Immature natural killer cell (primary cell): ENCODE data around the gene NDNF. TPM values are rescaled to one million over a fixed set of nuclear protein-coding genes. Genes with fewer than 3 reads are reported as not detected.

Experiments used
- DNase-seq, 3 donors: peaks; one replicate each; pipeline ENCODE4 v3.0.0; 2022; ENCODE audit warnings: mixed read lengths in 1 of 3
- H3K27ac Mint-ChIP-seq, 6 donors: one replicate each; pipeline ENCODE4 v1.8.0; 2020; ENCODE audit warnings: mixed read lengths in 6 of 6, mild to moderate bottlenecking in 5 of 6, inconsistent platforms in 4 of 6, moderate library complexity in 3 of 6
- H3K27me3 Mint-ChIP-seq, 3 donors: one replicate each; pipeline ENCODE4 v1.8.0; 2020 to 2021; ENCODE audit warnings: low read depth in 3 of 3, mild to moderate bottlenecking in 3 of 3, mixed read lengths in 3 of 3, moderate library complexity in 3 of 3, inconsistent platforms in 1 of 3
- H3K36me3 Mint-ChIP-seq, 3 donors: one replicate each; pipeline ENCODE4 v1.8.0; 2020; ENCODE audit warnings: mixed read lengths in 3 of 3, inconsistent platforms in 2 of 3, mild to moderate bottlenecking in 2 of 3
- H3K4me1 Mint-ChIP-seq, 2 donors: one replicate each; pipeline ENCODE4 v1.8.0; 2020; ENCODE audit warnings: inconsistent platforms in 2 of 2, mild to moderate bottlenecking in 2 of 2, mixed read lengths in 2 of 2, moderate library complexity in 1 of 2
- H3K4me3 Mint-ChIP-seq, 5 donors: one replicate each; pipeline ENCODE4 v1.8.0; 2020; ENCODE audit warnings: mild to moderate bottlenecking in 5 of 5, mixed read lengths in 5 of 5, inconsistent platforms in 3 of 5, moderate library complexity in 3 of 5
- H3K9me3 Mint-ChIP-seq, 6 donors: one replicate each; pipeline ENCODE4 v1.8.0; 2020; ENCODE audit warnings: mild to moderate bottlenecking in 6 of 6, mixed read lengths in 6 of 6, inconsistent platforms in 4 of 6, moderate library complexity in 3 of 6
- polyA plus RNA-seq, 3 donors: library from polyadenylated mRNA; unstranded; fragments of 300-500 nt; fragmentation: Illumina TruSeq; gene quantifications; one replicate each; pipeline ENCODE4 v1.2.3, GENCODE V29; 2021

Gene NDNF
- polyA plus RNA-seq, 3 donors from 2014 or later: not detected

DNA sequence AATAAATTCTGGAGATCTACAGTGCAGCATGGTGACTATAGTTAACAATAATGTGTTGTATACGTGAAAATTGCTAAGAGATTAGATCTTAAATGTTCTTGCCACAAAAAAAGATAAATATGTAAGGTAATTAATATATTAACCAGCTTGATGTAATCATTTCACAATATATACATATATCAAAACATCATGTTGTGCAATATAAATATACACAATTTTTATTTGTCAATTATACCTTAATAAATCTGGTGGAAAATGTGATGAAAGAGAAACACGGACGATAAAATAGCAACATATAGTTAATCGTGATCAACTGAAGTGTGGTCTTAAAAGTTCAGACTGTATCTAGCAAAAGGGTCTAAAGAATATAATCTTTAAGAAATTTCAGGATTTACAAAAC lies 16.5 kb upstream of the NDNF start:
- H3K9me3 Mint-ChIP-seq: peaks cover 0 to 5% (median 0%) of the 10 kb centered on the region in 6 donors
- H3K4me3 Mint-ChIP-seq: no peak overlapping the region
- peaks cover 0 to 2% (median 0%) of the 10 kb centered on the region in 3 donors for H3K27me3 Mint-ChIP-seq
- no peaks in the 10 kb centered on the region for H3K36me3 Mint-ChIP-seq
- H3K4me1 Mint-ChIP-seq: peaks cover 6 to 9% of the 10 kb centered on the region in 2 donors
- no peak for DNase-seq
- no peak overlapping the region for H3K27ac Mint-ChIP-seq

DNA sequence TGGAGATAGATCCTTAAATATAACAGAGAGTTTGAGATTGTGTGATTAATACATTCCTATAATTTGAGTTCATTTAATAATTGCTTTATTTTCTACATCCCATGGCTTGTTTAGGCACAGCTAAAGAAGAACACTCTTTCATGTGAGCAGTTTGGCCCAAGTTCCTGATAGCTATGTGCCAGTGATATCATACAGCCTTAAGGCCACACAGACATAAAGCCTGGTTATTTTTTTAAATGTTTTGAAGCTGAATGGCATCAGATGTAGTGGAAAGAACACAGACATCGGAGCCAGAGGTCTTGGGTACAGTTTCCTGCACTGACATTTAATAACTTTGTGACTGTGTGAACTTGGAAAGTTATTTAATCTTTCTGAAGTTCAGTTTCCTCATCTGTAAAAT lies 7.0 kb upstream of the NDNF start:
- Mint-ChIP-seq H3K4me3 (no peak overlapping the region), H3K36me3 (no peaks in the 10 kb centered on the region), H3K4me1 (no peaks in the 10 kb centered on the region), H3K9me3 (no peaks in the 10 kb centered on the region), H3K27ac (no peak overlapping the region), H3K27me3 (peaks cover 5 to 13% (median 11%) of the 10 kb centered on the region in 3 donors)
- DNase-seq: no peak

DNA sequence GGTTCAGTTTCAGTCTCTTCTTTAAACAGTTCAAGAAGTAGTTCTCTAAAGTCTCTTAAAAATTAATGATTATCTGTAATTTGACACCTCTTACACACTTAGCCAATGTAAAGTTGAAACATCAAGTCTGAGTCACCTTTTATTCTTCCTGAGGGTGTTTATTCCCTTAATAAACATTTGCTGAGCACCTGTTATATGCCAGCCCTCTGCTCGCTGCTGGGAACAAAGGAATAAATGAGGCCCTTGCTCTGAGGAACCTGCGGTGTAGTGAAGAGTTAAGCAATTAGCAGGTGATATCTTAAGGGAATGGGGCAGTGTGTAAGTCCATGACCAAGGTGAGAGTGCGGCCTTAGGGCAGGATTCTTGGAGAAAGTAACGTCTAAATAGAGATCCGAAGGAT lies 5.2 kb upstream of the NDNF start:
- H3K4me3 Mint-ChIP-seq: no peak overlapping the region
- H3K36me3 Mint-ChIP-seq: no peaks in the 10 kb centered on the region
- H3K27me3 Mint-ChIP-seq: peaks cover 10 to 25% (median 12%) of the 10 kb centered on the region in 3 donors
- no peak overlapping the region for H3K27ac Mint-ChIP-seq
- no peaks in the 10 kb centered on the region for H3K9me3 Mint-ChIP-seq
- no peak for DNase-seq
- H3K4me1 Mint-ChIP-seq: peaks cover 7 to 12% of the 10 kb centered on the region in 2 donors

- H3K27ac Mint-ChIP-seq: no peak overlapping the region
- H3K4me3 Mint-ChIP-seq: no peak overlapping the region
- H3K9me3 Mint-ChIP-seq: no peaks in the 10 kb centered on the region
- H3K4me1 Mint-ChIP-seq: peaks cover 14 to 19% of the 10 kb centered on the region in 2 donors
- peaks cover 7 to 31% (median 11%) of the 10 kb centered on the region in 3 donors for H3K27me3 Mint-ChIP-seq
- no peaks in the 10 kb centered on the region for H3K36me3 Mint-ChIP-seq
- no peak for DNase-seq
These were observed 4.1 kb upstream of the NDNF start for GRCh38 chr4:121076416-121076815.

- H3K9me3 Mint-ChIP-seq: no peaks in the 10 kb centered on the region
- H3K27me3 Mint-ChIP-seq: peaks cover 12 to 50% (median 25%) of the 10 kb centered on the region in 3 donors
- H3K4me3 Mint-ChIP-seq: peak overlapping the region in 3 of 5 donors; percentile 1 to 18 (median 5)
- H3K36me3 Mint-ChIP-seq: no peaks in the 10 kb centered on the region
- no peak for DNase-seq
- no peak overlapping the region for H3K27ac Mint-ChIP-seq
- H3K4me1 Mint-ChIP-seq: peaks cover 24 to 38% of the 10 kb centered on the region in 2 donors
These were observed 1.5 kb upstream of the NDNF start for GRCh38 chr4:121073672-121074381.

GRCh38 chr4:121073004-121073435 lies 685 bp upstream of the NDNF start:
- DNase-seq: no peak
- Mint-ChIP-seq H3K27ac (no peak overlapping the region), H3K4me3 (peak overlapping the region; percentile 75 to 81 (median 81)), H3K36me3 (no peaks in the 10 kb centered on the region), H3K4me1 (peaks cover 24 to 38% of the 10 kb centered on the region in 2 donors), H3K27me3 (peaks cover 12 to 52% (median 30%) of the 10 kb centered on the region in 3 donors), H3K9me3 (no peaks in the 10 kb centered on the region)

GRCh38 chr4:121071640-121072223 lies 603 bp downstream of the NDNF start:
- Mint-ChIP-seq H3K36me3 (no peaks in the 10 kb centered on the region), H3K27ac (no peak overlapping the region), H3K4me1 (peaks cover 24 to 38% of the 10 kb centered on the region in 2 donors), H3K9me3 (no peaks in the 10 kb centered on the region), H3K27me3 (peaks cover 8 to 56% (median 30%) of the 10 kb centered on the region in 3 donors), H3K4me3 (peak overlapping the region; percentile 61 to 79 (median 78))
- DNase-seq: no peak

DNA sequence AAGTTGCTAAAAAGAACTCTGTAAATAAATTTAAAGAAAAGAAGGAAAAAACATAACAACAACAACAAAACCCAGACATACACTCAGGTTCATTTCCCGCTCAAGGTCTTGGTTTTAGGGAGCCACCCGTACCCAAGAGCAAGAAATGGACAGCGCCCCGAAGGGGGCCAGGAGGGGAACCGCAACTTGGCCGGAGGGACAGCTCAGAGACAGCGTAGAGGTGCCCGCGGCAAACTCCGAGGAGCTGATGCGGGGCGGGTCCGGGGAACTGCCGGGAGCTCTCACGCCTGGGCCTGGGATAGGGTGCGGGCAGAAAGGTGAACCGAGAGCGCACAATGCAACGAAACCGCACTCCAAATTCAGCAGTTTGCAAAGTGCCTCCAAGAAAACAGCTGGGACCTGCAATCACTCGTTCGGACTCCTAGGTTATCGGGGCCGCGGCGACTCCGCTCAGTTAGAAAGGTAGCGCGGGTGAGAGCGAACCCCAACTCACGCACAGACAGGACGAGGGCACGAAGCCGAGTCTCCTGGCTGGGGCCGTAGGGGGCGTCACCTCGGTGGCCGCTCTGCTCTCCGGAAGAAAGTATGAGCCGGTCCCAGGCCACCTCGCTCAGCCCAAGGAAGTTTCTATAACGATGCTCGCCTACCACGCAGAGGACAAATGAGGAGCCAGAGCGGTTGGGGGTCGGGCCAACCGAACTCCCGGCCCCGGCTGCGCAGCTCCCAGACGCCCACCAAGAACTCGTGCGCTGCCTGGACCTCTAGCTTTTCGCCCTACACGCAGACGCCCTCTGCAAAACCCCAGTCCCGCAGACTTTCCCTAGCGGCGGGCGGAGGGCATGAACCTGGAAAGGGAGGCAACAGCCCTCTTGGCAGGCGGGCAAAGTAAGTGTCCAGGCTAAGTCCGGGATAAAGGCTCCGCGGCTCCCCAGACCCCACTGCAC lies 1.4 kb downstream of the NDNF start:
- Mint-ChIP-seq H3K36me3 (no peaks in the 10 kb centered on the region), H3K27me3 (peaks cover 8 to 55% (median 30%) of the 10 kb centered on the region in 3 donors), H3K4me1 (peaks cover 24 to 38% of the 10 kb centered on the region in 2 donors), H3K9me3 (no peaks in the 10 kb centered on the region), H3K4me3 (peak overlapping the region; percentile 61 to 79 (median 78)), H3K27ac (no peak overlapping the region)
- DNase-seq: peak in 1 of 3 donors; percentile 5

GRCh38 chr4:121070274-121070673 lies 2.1 kb downstream of the NDNF start:
- Mint-ChIP-seq H3K27ac (no peak overlapping the region), H3K9me3 (no peaks in the 10 kb centered on the region), H3K4me3 (peak overlapping the region; percentile 61 to 79 (median 78)), H3K4me1 (peaks cover 24 to 38% of the 10 kb centered on the region in 2 donors), H3K27me3 (peaks cover 8 to 49% (median 30%) of the 10 kb centered on the region in 3 donors), H3K36me3 (no peaks in the 10 kb centered on the region)
- no peak for DNase-seq

GRCh38 chr4:121069430-121069829 lies 2.9 kb downstream of the NDNF start:
- peaks cover 24 to 38% of the 10 kb centered on the region in 2 donors for H3K4me1 Mint-ChIP-seq
- H3K27ac Mint-ChIP-seq: no peak overlapping the region
- peaks cover 8 to 51% (median 28%) of the 10 kb centered on the region in 3 donors for H3K27me3 Mint-ChIP-seq
- no peaks in the 10 kb centered on the region for H3K9me3 Mint-ChIP-seq
- no peak for DNase-seq
- H3K4me3 Mint-ChIP-seq: peak overlapping the region in 1 of 5 donors; percentile 21
- no peaks in the 10 kb centered on the region for H3K36me3 Mint-ChIP-seq

GRCh38 chr4:121064482-121064881 lies 7.9 kb downstream of the NDNF start:
- no peak overlapping the region for H3K27ac Mint-ChIP-seq
- peaks cover 0 to under 1% of the 10 kb centered on the region in 2 donors for H3K4me1 Mint-ChIP-seq
- DNase-seq: no peak
- no peaks in the 10 kb centered on the region for H3K36me3 Mint-ChIP-seq
- no peaks in the 10 kb centered on the region for H3K9me3 Mint-ChIP-seq
- H3K4me3 Mint-ChIP-seq: no peak overlapping the region
- H3K27me3 Mint-ChIP-seq: peaks cover 2 to 22% (median 5%) of the 10 kb centered on the region in 3 donors

- H3K36me3 Mint-ChIP-seq: no peaks in the 10 kb centered on the region
- H3K27ac Mint-ChIP-seq: no peak overlapping the region
- DNase-seq: no peak
- H3K4me3 Mint-ChIP-seq: no peak overlapping the region
- H3K9me3 Mint-ChIP-seq: no peaks in the 10 kb centered on the region
- peaks cover 2 to 18% (median 2%) of the 10 kb centered on the region in 3 donors for H3K27me3 Mint-ChIP-seq
- no peaks in the 10 kb centered on the region for H3K4me1 Mint-ChIP-seq
These were observed 9.8 kb downstream of the NDNF start for GRCh38 chr4:121062521-121062920.

GRCh38 chr4:121061861-121062260 lies 10.5 kb downstream of the NDNF start:
- no peaks in the 10 kb centered on the region for H3K36me3 Mint-ChIP-seq
- H3K9me3 Mint-ChIP-seq: peaks cover 0 to 2% (median 0%) of the 10 kb centered on the region in 6 donors
- H3K27ac Mint-ChIP-seq: no peak overlapping the region
- DNase-seq: no peak
- H3K27me3 Mint-ChIP-seq: peaks cover 2 to 21% (median 2%) of the 10 kb centered on the region in 3 donors
- H3K4me3 Mint-ChIP-seq: no peak overlapping the region
- H3K4me1 Mint-ChIP-seq: no peaks in the 10 kb centered on the region
